ENCODE measurements around the gene SFI1.
"Not testable (repeated sequence)": the region's sequence is repeated elsewhere in the genome, so short reads cannot be mapped to it uniquely, and the experiment has no call there.

The SFI1 gene

GRCh38 chr22:31508536-31508935 lies 12.2 kb downstream of the SFI1 start:
- TF ChIP-seq CTCF (IDR thresholded peaks at IDR 0.05; ENCODE audit: low read depth, low read length, missing control alignments): no peak
- no peaks in the 10 kb centered on the region for H3K27me3 ChIP-seq (replicated peaks)
- no peaks in the 10 kb centered on the region for H3K36me3 ChIP-seq (replicated peaks)
- DNase-seq: no peak
- H3K27ac ChIP-seq: no peak overlapping the region
- in situ Hi-C loops (cut with HindIII; ENCODE audit: low pct_ligation_motif_present, low sequenced_read_pairs): no loop called here
- no peak overlapping the region for H3K4me3 ChIP-seq (ENCODE audit: low read depth, low read length)

- DNase-seq: no peak
- Histone ChIP-seq H3K27ac (no peak overlapping the region), H3K27me3 (replicated peaks) (no peaks in the 10 kb centered on the region), H3K4me3 (ENCODE audit: low read depth, low read length) (no peak overlapping the region), H3K36me3 (replicated peaks) (no peaks in the 10 kb centered on the region)
- no peak for TF ChIP-seq CTCF (IDR thresholded peaks at IDR 0.05; ENCODE audit: low read depth, low read length, missing control alignments)
- in situ Hi-C loops (cut with HindIII; ENCODE audit: low pct_ligation_motif_present, low sequenced_read_pairs): no loop called here
Observed at GRCh38 chr22:31509061-31509762, 12.9 kb downstream of the SFI1 start.

GRCh38 chr22:31520051-31520450 lies 23.7 kb downstream of the SFI1 start:
- no peak overlapping the region for H3K27ac ChIP-seq
- DNase-seq: no peak
- in situ Hi-C loops (cut with HindIII; ENCODE audit: low pct_ligation_motif_present, low sequenced_read_pairs): no loop called here
- H3K36me3 ChIP-seq (replicated peaks): no peaks in the 10 kb centered on the region
- no peaks in the 10 kb centered on the region for H3K27me3 ChIP-seq (replicated peaks)
- H3K4me3 ChIP-seq (ENCODE audit: low read depth, low read length): no peak overlapping the region
- no peak for TF ChIP-seq CTCF (IDR thresholded peaks at IDR 0.05; ENCODE audit: low read depth, low read length, missing control alignments)

- H3K36me3 ChIP-seq (replicated peaks); H3K4me3 ChIP-seq (ENCODE audit: low read depth, low read length); DNase-seq; H3K27me3 ChIP-seq (replicated peaks); H3K27ac ChIP-seq; in situ Hi-C loops (cut with HindIII; ENCODE audit: low pct_ligation_motif_present, low sequenced_read_pairs): not testable (repeated sequence)
Observed at GRCh38 chr22:31524132-31524531, 27.8 kb downstream of the SFI1 start.

GRCh38 chr22:31526270-31526669 lies 29.9 kb downstream of the SFI1 start:
- Histone ChIP-seq H3K27me3 (replicated peaks) (no peaks in the 10 kb centered on the region), H3K36me3 (replicated peaks) (no peaks in the 10 kb centered on the region), H3K4me3 (ENCODE audit: low read depth, low read length) (no peak overlapping the region), H3K27ac (no peak overlapping the region)
- no peak for DNase-seq
- TF ChIP-seq CTCF (IDR thresholded peaks at IDR 0.05; ENCODE audit: low read depth, low read length, missing control alignments): no peak
- in situ Hi-C loops (cut with HindIII; ENCODE audit: low pct_ligation_motif_present, low sequenced_read_pairs): no loop called here

GRCh38 chr22:31530823-31531195 lies 34.5 kb downstream of the SFI1 start:
- DNase-seq: no peak
- Histone ChIP-seq H3K27ac (peak overlapping the region; percentile 83), H3K27me3 (replicated peaks) (no peaks in the 10 kb centered on the region), H3K36me3 (replicated peaks) (no peaks in the 10 kb centered on the region), H3K4me3 (ENCODE audit: low read depth, low read length) (no peak overlapping the region)
- in situ Hi-C loops (cut with HindIII; ENCODE audit: low pct_ligation_motif_present, low sequenced_read_pairs): no loop called here
- TF ChIP-seq CTCF (IDR thresholded peaks at IDR 0.05; ENCODE audit: low read depth, low read length, missing control alignments): no peak
